RWPE2 (cell line): ENCODE results near the gene TMEM266.

Experiments used
- ATAC-seq: fragments of 200-7000 bp; cut with Tn5 transposase; 3 replicates; pipeline ENCODE4 v1.9.1; 2021; ENCODE audit warnings: low read depth
- DNase-seq: peaks from one replicate; pipeline ENCODE4 v3.0.0-alpha.2; 2020; ENCODE audit warnings: low spot score
- H3K27ac ChIP-seq: fragments of 450-650 bp; 2 replicates; pipeline ENCODE4 v1.5.1; 2017; ENCODE audit warnings: mild to moderate bottlenecking; ENCODE audit not compliant: poor library complexity, severe bottlenecking
- H3K27me3 ChIP-seq: fragments of 250-450 bp; sonication (Bioruptor Pico); 2 replicates; pipeline ENCODE4 v1.5.1; 2021; ENCODE audit warnings: mild to moderate bottlenecking, moderate library complexity; ENCODE audit not compliant: insufficient read depth, poor library complexity, severe bottlenecking
- H3K36me3 ChIP-seq: fragments of 250-450 bp; sonication (Bioruptor Pico); 2 replicates; pipeline ENCODE4 v1.5.1; 2020; ENCODE audit warnings: low read depth, mild to moderate bottlenecking, moderate library complexity
- H3K4me1 ChIP-seq: fragments of 250-450 bp; sonication (Bioruptor Pico); 2 replicates; pipeline ENCODE4 v1.5.1; 2021; ENCODE audit warnings: mild to moderate bottlenecking, moderate library complexity; ENCODE audit not compliant: insufficient read depth, poor library complexity, severe bottlenecking
- H3K4me3 ChIP-seq: fragments of 250-450 bp; sonication (Bioruptor Pico); 2 replicates; pipeline ENCODE4 v1.5.1; 2021; ENCODE audit warnings: mild to moderate bottlenecking, moderate library complexity; ENCODE audit not compliant: severe bottlenecking
- H3K9me3 ChIP-seq: fragments of 250-450 bp; sonication (Bioruptor Pico); 2 replicates; pipeline ENCODE4 v1.5.1; 2021; ENCODE audit warnings: mild to moderate bottlenecking, moderate library complexity; ENCODE audit not compliant: severe bottlenecking
- TF ChIP-seq, protein P1 (sequence below): fragments of 450-650 bp; IDR thresholded peaks from one replicate; pipeline ENCODE4 v1.5.1; 2017; ENCODE audit warnings: mild to moderate bottlenecking, moderate library complexity; ENCODE audit not compliant: poor library complexity, severe bottlenecking

TMEM266 gene

GRCh38 chr15:76223521-76223920 is 163.7 kb downstream of the TMEM266 start:
- H3K4me1 ChIP-seq = peaks cover 5% of the 10 kb centered on the region
- peaks cover 36% of the 10 kb centered on the region for H3K36me3 ChIP-seq
- no peak for ATAC-seq
- DNase-seq = no peak
- H3K27me3 ChIP-seq = no peaks in the 10 kb centered on the region
- TF ChIP-seq, protein P1, sequence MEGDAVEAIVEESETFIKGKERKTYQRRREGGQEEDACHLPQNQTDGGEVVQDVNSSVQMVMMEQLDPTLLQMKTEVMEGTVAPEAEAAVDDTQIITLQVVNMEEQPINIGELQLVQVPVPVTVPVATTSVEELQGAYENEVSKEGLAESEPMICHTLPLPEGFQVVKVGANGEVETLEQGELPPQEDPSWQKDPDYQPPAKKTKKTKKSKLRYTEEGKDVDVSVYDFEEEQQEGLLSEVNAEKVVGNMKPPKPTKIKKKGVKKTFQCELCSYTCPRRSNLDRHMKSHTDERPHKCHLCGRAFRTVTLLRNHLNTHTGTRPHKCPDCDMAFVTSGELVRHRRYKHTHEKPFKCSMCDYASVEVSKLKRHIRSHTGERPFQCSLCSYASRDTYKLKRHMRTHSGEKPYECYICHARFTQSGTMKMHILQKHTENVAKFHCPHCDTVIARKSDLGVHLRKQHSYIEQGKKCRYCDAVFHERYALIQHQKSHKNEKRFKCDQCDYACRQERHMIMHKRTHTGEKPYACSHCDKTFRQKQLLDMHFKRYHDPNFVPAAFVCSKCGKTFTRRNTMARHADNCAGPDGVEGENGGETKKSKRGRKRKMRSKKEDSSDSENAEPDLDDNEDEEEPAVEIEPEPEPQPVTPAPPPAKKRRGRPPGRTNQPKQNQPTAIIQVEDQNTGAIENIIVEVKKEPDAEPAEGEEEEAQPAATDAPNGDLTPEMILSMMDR = no peak
- no peak overlapping the region for H3K27ac ChIP-seq
- no peaks in the 10 kb centered on the region for H3K9me3 ChIP-seq
- H3K4me3 ChIP-seq = no peak overlapping the region

GRCh38 chr15:76229266-76229665 is 169.5 kb downstream of the TMEM266 start:
- TF ChIP-seq, protein P1 = no peak
- DNase-seq = no peak
- peaks cover 51% of the 10 kb centered on the region for H3K36me3 ChIP-seq
- no peak for ATAC-seq
- H3K27ac ChIP-seq = no peak overlapping the region
- H3K4me3 ChIP-seq = no peak overlapping the region
- no peaks in the 10 kb centered on the region for H3K9me3 ChIP-seq
- H3K4me1 ChIP-seq = no peaks in the 10 kb centered on the region
- no peaks in the 10 kb centered on the region for H3K27me3 ChIP-seq

DNA sequence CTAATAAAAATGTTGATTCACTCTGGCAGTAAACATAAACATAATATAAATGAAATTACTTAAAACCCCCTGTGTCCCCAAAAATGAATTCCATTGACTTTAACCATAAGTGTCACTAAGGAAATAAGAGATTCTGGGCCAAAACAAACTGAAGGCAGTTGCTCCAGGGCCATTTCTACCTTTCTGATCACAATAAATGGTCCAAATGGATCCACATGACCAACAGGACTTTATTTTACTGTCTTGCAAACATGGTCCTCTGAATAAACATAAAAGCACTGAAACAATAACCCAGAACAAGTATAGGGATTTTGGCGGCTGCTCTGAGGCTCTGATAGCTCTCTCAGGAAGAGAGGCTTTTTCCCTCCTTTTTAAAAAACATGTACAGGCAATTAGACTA is 174.1 kb downstream of the TMEM266 start:
- H3K9me3 ChIP-seq = no peaks in the 10 kb centered on the region
- TF ChIP-seq, protein P1 = no peak
- DNase-seq (no peak), ATAC-seq (no peak)
- no peaks in the 10 kb centered on the region for H3K27me3 ChIP-seq
- no peaks in the 10 kb centered on the region for H3K4me1 ChIP-seq
- no peak overlapping the region for H3K4me3 ChIP-seq
- H3K27ac ChIP-seq = no peak overlapping the region
- H3K36me3 ChIP-seq = peaks cover 27% of the 10 kb centered on the region

- Histone ChIP-seq H3K4me1 (no peaks in the 10 kb centered on the region), H3K27me3 (no peaks in the 10 kb centered on the region), H3K36me3 (peaks cover 26% of the 10 kb centered on the region), H3K9me3 (no peaks in the 10 kb centered on the region), H3K27ac (no peak overlapping the region), H3K4me3 (no peak overlapping the region)
- TF ChIP-seq, protein P1 = no peak
- DNase-seq (no peak), ATAC-seq (no peak)
These were observed 174.6 kb downstream of the TMEM266 start for GRCh38 chr15:76234337-76234889.

DNA sequence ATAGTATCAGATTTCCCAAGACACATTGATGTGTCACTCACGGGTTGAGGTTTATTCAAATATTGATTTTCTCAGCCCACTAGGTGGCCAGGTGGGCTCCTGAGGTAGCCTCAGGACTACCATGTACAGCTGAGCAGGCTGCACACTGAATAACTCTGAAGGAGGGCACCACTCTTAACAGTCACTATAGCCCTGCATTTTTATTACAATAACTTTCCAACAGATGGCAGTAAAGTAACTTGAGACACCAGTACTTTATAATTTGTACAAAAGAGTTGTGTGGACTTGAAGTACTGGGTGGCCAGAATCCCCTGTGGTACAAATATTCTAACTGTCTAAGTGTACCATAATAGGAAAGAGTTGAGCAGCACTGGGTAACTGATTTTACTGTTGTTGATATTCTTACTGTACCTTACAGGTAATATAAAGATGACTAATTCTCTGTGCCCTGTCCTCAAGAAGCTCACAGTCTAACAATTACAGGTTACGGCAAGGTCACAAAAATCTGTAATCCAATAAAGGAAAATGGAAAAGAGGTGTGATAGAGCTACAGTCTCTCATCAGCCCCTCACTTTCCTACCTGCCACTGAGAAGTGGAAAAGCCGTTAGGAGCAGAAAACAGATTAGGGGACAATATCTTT is 175.5 kb downstream of the TMEM266 start:
- ATAC-seq = peak; percentile 89
- H3K27me3 ChIP-seq = no peaks in the 10 kb centered on the region
- no peak for DNase-seq
- no peak overlapping the region for H3K4me3 ChIP-seq
- no peak overlapping the region for H3K27ac ChIP-seq
- no peaks in the 10 kb centered on the region for H3K4me1 ChIP-seq
- TF ChIP-seq, protein P1 = peak; percentile 91
- H3K36me3 ChIP-seq = peaks cover 24% of the 10 kb centered on the region
- H3K9me3 ChIP-seq = no peaks in the 10 kb centered on the region
